Panc1 (cell line): ENCODE data around the gene NPHP4.

Experiments used
- POLR2AphosphoS5 ChIP-seq: IDR thresholded peaks from 2 replicates; pipeline ENCODE4 v1.6.1; 2012; ENCODE audit warnings: mild to moderate bottlenecking, low read depth, low read length, moderate library complexity
- SIN3A ChIP-seq: IDR thresholded peaks from 2 replicates; pipeline ENCODE4 v1.6.1; 2012; ENCODE audit warnings: low read depth, mild to moderate bottlenecking, low read length, moderate library complexity, borderline replicate concordance; ENCODE audit not compliant: insufficient read depth
- TF ChIP-seq, protein P1 (sequence below): fragments of 450-650 bp; IDR thresholded peaks from 2 replicates; pipeline ENCODE4 v1.5.1; 2017; ENCODE audit warnings: mild to moderate bottlenecking

- TF ChIP-seq, protein P1, sequence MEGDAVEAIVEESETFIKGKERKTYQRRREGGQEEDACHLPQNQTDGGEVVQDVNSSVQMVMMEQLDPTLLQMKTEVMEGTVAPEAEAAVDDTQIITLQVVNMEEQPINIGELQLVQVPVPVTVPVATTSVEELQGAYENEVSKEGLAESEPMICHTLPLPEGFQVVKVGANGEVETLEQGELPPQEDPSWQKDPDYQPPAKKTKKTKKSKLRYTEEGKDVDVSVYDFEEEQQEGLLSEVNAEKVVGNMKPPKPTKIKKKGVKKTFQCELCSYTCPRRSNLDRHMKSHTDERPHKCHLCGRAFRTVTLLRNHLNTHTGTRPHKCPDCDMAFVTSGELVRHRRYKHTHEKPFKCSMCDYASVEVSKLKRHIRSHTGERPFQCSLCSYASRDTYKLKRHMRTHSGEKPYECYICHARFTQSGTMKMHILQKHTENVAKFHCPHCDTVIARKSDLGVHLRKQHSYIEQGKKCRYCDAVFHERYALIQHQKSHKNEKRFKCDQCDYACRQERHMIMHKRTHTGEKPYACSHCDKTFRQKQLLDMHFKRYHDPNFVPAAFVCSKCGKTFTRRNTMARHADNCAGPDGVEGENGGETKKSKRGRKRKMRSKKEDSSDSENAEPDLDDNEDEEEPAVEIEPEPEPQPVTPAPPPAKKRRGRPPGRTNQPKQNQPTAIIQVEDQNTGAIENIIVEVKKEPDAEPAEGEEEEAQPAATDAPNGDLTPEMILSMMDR = no peak
- no peak for TF ChIP-seq POLR2AphosphoS5
- no peak for TF ChIP-seq SIN3A
Measured at GRCh38 chr1:5891137-5891536, 101.1 kb downstream of the NPHP4 start.
